GM19238 (cell line): ENCODE data around the gene PEAR1.
"Not testable (repeated sequence)": the region's sequence is repeated elsewhere in the genome, so short reads cannot be mapped to it uniquely, and the experiment has no call there.

Experiments used
- DNase-seq: peaks from one replicate; pipeline ENCODE4 v3.0.0; 2011; ENCODE audit warnings: low spot score; ENCODE audit not compliant: insufficient read length

Gene PEAR1

DNA sequence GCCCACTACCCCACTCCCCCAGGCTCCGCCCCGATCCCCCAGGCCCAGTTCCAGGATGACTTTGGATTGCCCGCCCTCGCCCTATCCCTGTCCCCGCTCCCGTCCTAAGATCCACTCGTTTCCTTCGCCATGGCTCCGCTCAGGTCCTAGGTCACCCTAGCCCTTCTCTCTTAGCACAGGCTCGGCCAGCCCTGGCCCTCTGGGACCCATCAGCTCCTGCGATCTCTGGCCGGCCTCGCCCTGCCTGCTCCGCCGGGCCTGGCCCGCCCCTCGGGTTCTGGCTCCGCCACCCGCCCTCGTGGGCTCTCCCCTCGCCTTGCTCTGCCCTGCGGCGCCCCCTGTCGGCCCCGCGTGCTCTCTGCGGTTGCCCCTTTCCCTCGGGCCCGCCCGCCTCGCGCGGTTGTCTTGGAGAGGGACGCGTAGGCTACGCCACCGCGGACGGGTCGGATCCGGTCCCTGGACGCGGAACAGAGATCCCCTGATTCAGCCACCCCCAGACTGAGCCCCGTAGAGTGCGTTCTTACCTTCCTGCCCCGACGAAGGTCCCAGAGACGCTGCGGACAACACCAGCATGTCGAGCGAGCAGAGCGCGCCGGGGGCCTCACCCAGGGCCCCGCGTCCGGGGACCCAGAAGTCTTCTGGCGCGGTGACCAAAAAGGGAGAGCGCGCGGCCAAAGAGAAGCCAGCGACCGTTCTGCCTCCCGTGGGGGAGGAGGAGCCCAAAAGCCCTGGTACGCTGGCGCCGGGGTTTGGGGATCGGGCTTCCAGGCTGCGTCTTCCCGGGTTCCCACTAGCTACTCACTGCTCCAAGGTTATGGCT, 26.9 kb downstream of the PEAR1 start, which contains the start of gene LRRC71:
TSS of gene LRRC71 (plus strand) at position 400 of the 820 bp plus-strand sequence. CDS start at position 572, 172 bp downstream.
- DNase-seq = peak; percentile 46

DNA sequence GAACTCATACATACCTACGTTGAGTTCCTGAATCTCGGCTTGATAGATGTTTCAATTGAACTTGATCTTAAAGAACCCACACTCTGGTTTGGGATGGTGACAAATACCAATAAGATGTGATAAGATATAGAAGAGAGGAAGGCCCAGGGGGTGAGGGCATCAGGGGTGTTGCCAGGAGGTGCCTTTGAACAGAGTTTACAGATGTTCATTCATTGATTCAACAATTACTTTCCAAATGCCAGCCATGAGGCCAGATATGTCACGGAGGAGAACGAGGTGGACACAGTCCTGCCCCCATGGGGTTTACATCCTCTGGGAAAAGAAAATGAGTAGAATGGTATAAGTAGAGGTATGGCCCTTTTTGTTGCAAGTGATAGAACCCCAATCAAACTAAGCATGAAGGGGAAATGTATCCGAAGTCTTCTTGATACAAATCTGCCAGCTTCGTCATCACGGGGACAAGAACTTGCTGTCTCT, 27.6 kb downstream of the PEAR1 start:
- no peak for DNase-seq

DNA sequence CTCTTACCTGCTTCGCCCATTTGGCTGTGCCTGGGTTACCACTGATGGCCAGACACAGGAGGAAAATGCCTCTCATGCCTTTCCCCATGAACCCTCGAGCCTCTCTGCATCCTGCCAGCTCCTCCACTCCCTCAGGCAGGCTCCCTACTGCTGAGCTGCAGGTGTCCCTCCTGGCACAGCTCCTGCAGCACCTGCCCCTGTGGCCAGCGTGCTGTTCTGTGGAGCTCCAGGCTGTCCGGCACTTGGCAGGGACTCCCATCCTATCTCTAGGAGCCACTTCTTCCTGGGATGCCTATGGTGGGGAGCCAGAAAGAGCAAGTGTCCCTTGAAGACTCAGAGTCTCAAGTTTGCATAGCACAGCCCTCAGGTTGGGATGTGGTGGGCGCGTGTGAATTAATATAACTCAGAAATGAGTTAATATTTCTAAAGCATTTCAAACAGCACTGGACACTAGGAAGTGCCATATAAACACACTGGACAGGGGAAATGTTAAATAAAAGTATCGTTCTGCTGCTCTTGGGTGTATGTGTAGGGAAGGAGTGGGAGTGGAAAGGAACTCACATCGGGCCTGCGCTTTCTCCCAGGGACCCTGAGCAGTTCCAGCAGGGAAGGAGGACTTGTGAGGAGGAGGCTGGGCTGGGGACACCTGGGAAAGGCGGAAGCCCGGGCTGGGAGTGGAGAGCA, 29.6 kb downstream of the PEAR1 start:
- DNase-seq = no peak

DNA sequence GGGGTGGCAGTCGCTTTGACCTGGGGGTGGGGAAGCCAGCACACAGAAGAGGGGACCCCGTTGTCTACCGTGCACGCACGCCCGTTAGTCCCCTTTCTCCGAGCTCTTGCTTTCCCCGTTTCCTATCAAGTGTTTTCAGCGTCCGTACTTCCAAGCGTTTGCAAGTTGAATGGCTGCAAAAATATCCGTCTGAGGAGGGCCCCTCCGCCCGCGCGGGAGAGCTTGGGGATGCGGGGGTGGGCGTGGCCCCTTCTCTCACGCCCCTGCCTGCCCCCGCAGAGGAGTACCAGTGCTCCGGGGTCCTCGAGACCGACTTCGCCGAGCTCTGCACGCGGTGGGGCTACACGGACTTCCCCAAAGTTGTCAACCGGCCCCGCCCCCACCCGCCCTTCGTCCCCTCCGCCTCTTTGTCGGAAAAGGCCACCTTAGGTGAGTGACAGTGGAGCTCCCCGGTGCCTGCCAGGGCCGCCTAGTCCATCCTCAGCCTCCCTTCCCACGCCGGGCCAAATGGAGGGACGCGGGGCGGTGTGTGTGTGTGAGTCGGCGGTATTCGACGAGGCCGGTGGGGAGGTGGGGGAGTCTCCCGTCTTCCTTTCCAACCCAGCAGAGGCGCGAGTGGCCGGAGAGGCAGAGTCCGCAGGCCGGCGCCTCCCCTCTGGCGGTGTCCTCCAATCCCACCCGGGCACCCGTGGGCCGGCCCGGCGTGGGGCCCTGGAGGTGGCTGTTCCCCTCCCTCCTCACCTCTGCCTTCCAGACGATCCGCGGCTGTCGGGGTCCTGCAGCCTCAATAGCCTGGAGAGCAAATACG, 30.4 kb downstream of the PEAR1 start:
- DNase-seq = no peak

DNA sequence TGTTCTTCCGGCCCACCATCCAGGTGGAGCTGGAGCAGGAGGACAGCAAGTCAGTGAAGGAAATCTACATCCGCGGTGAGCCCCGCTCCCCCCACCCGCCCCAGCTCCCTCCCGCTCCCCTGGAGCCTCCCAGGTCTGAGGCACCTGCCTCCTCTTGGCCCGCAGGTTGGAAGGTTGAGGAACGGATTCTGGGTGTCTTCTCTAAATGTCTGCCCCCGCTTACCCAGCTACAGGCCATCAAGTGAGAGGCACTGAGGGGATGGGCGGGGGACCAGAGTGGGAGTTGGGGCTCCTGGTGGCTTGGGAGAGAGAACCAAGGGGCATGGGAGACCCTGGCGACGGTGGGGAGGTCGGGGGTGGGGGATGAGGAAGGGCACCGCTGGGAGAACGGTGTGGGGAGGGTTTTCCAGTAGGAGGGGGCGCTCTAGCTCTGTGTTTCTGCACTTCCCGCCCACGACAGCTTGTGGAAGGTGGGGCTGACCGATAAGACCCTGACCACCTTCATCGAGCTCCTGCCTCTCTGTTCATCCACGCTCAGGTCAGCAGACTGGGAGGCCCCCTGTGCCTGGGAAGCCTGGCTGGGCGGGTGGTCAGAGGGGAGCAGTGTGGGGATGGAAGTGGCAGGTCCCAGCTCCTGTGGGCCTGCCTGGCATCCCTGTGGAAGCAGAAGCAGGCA, 31.1 kb downstream of the PEAR1 start:
- DNase-seq = no peak

DNA sequence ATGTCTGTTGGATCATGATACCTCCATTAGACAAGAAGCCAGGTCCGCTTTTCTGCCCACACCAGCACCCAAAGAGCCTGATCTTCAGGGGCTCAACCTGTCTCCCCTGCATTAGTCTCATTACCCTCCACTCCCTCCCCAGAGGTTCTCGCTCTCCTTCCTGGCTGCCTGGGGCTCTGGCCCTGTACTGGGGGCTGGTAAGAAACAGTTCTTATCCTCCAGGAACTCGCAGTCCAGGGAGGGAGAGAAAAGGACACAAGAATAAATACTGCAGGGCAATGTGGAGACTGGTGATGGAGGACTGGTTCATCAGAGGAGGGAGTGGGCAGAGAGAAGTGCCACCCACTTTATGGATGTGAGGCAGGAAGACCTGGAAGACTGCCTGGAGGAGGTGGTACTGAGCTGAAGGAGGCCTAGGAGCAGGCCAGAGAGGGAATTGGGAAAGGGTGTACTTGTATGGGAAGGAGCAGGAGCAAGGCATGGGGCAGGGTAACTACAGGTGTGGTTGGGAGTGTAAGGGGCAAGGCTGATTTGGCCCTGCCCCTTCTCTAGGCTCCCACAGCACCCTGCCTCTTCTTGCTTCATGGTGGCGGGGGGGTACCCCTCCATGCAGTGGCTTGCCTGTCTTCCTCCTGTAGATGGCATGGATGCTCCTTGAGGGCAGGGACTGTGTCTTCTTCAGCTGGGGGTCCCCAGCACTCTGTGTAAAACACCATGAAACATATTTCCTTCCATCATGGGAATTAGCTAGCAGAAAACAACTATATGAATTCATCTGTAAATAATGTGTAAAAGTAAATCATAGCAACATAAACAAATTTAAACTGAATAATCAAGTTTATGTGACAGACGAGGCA, 31.9 kb downstream of the PEAR1 start:
- no peak for DNase-seq

DNA sequence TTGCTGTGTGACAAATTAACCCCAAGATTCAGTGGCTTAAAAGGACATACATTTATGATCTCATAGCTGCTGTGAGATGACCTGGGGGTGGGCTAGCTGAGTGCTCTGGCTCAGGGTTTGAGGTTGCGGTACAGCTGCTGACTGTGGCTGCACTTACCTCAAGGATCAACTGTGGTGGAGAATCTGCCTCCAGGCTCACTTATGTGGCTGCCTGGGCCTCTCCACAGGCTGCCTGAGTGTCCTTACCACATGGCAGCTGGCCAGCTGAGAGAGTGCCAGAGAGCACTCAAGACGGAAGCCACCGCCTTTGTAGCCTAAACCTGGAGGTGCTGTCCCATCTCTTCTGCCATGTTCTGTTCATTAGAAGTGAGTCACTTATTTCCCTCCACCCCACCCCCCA, 32.7 kb downstream of the PEAR1 start:
- DNase-seq = no peak

- DNase-seq = not testable (repeated sequence)
Observed at GRCh38 chr1:156926695-156927094, 33.2 kb downstream of the PEAR1 start.

GRCh38 chr1:156927215-156928042, 33.9 kb downstream of the PEAR1 start:
- peak; percentile 42 for DNase-seq

GRCh38 chr1:156928043-156928602, 34.6 kb downstream of the PEAR1 start:
- DNase-seq = no peak

DNA sequence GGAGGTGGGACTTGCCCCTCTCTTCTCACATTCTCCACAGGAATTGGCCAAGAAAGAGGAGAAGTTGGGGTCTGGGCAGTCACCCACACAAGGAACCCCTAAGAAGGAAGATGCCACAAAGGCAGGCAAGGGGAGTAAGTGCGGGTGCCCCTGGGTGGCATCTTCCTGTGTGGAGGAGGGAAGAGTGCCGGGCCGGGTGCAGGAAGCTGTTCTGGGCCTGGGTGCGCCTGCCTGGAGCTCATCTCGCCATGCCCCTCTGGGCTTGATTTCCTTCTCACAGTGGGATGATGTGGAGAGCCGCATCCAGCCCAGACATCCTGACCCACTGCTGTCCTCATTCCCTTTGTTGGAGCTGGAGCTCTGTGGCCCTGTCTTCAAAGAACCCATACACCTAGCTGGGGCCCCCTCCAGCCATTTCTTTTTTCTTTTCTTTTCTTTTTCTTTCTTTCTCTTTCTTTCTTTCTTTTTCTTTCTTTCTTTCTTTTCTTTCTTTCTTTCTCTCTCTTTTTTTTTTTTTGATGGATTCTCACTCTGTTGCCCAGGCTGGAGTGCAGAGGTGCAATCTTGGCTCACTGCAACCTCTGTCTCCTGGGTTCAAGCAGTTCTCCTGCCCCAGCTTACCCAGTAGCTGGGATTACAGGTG, 36.2 kb downstream of the PEAR1 start:
- no peak for DNase-seq

DNA sequence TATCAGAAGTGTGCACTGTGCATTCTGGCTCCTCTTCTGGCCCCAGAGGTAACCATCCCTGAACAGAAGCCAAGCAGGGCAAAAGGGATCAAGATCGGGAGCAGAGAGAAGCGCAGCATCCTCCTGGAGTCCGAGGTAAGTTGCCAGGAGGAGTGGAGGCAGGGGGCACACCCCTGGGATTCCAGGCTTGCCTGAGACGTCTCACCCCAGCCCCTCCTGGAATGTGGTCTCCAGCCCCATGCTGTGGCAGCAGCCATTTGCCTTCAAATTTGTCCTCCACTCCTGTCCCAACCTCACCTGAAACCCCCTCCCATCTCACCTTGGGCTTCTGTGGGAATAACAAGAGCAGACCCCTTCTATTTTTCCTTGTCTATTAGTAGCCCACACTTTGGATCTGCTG, 37.0 kb downstream of the PEAR1 start:
- no peak for DNase-seq

- no peak for DNase-seq
Observed at GRCh38 chr1:156931211-156931952, 37.9 kb downstream of the PEAR1 start.

- DNase-seq = no peak
Observed at GRCh38 chr1:156931974-156932710, 38.6 kb downstream of the PEAR1 start.

DNA sequence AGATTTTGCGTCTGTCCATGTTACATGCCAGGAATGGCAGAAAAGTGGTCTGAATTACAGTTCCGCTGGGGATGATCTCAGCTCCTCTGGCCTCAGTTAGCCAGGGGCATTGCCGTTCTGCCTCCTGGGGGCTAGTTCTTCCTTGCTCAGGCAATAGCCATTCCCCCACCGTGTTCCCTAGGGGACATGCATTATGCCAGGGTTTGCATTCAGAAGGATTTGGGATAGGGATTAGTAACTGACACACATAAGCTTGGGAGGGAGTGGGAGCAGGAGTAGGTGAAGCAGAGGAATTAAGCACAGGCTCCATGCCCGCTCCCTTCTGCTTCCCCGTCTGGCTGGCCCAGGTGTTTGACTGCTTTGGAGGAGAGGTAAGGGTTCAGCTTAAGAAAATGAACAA, 39.6 kb downstream of the PEAR1 start:
- DNase-seq = no peak

DNA sequence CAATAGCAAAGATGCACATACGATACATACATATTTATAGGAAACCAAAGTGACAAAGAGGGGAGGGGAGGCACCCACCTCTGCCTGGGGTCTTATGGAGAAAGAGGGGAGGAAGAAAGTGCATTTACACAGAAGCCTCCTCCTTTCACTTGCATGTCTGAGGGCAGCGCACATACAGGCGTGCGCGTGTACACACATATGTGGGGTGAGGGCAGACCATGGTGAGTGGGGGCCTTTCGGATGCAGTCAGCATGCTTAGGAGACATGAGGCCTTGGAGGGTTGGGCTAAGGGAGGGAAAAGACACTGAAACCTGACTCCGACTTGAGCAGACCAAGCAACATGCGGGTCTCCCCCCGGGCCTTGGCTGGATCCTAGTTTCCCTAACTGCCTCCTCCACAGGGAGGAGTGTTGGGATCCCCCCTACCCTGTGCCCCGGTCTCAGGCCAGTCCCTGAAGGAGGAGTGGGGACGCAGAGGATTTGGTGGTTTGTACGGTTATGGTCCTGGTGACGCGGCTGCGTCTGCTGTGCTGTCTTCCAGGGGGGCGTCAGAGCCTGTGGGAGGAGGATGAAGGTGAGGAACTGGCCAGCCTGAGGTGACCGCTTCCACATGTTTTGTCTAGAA, 42.1 kb downstream of the PEAR1 start:
- DNase-seq = no peak

DNA sequence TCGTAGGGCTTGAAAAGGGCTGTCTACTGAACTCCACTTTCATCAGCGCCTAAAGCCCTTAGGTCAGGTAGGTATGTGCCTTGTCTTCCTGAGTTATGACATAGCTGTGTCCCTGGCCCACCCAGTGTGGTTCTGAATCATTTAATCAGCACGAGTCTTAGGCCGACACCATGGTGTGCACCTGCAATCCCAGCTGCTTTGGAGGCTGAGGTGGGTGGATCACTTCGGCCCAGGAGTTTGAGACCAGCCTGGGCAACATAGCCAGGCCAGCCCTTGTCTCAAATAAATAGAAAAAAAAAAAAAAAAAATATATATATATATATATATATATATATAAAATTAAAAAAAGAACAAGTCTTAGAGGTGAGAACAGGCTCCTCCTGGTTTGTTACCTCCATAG, 42.7 kb downstream of the PEAR1 start:
- no peak for DNase-seq
